Measurements from ENCODE around the gene UPK3A.
"Not testable (repeated sequence)": the region's sequence is repeated elsewhere in the genome, so short reads cannot be mapped to it uniquely, and the experiment has no call there.

The UPK3A gene

DNA sequence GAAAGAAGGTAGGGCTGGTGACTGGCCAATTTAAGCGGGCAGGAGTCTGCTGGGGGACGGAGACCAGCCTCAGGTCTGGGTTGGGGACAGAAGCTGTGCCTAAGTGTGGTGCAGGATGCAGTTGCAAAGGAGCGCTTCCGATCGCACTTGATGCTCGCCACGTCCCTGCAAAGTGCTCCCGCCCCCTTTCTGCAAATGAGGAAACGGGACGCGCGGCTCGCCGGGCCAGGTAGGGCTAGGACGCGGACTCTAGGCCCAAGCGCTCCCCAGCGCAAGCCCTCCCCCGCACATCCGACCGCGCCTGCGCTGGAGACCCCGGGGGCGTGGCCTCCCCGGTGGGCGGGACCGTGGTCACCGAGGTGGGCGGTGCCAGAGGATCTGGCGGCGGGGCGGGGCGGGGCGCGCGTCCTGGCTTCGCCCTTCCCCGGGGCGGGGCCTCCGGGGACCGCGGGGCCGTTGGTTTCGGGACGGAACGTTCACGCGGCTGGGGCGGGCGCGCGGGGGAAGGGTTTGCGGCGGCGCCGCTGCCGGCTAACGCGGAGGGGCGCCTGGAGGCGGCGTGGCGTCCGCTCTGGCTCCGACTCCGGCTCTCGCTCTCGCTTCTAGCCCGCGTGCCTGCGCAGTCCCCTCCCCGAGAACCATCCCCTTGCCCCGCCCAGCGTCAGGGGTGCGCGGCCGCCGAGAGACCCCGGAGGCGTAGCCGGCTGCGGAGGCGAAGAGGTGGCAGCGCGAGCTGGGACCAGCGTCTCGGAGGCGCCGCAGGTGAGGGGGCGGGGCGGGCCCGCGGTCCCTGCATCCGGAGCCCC lies 24.9 kb downstream of the UPK3A start, which contains the start of gene FAM118A:
TSS of gene FAM118A (plus strand) at position 513 of the 806 bp plus-strand sequence. CDS start 12,446 bp downstream, outside the sequence.
- peak; percentile 88 for DNase-seq (ENCODE audit: low spot score)

DNA sequence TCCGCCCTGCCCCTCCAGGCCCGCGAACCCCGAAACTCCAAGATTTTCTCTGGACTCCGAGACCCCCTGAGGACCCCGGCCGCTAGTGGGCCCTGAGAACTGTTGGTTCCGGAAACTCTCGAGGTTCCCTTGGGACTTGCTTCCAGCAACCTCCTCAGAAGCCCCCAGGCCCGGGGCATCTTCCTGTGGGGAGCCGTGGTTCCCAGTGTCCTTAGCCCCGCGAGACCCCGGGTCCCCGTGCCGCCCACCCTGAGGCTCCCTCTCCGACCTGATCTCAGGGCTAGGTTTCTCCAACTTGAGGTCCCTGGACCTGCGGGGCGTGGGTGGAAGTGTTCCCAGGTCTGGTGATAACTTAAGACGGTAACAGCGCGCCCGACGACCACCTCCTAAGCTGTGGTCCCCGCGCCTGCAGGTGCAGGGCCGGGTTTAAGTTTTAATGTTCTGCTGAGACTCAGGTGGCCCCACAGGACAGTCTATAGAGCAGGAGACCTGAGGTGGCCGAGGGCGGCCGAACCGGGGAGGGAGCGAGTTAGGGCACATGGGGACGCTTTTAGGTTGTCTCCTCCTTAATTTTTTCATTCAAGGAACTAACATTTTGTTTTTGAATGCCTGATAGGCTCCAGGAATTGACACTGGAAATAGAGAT lies 25.7 kb downstream of the UPK3A start:
- no peak for DNase-seq (ENCODE audit: low spot score)

DNA sequence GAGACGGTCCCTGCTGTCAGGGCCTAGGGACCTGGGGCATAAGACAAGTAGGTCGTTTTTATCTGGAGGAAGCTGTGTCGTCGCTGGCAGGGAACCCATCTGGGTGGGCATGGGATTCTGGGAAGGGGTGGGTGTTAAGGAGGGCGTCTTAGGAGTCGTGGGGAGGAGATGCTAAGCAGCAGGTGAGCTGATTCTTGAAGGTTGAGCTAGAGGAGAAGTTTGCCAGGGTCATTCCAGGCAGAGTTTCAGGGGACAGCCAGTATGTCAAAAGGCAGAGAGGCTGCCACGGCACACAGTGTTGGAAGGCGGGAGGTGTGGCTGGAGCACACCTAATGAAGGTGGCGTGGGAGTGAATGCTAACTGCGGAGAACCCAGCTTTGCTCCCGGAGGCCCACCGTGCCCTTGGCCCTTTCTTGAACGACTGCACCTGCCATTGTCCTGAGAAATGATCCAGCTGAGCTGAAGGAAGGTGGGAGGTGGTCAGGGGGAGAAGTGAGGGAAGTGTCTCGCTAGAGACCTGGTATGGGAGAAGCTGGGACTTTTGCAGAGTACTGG lies 26.3 kb downstream of the UPK3A start:
- no peak for DNase-seq (ENCODE audit: low spot score)

DNA sequence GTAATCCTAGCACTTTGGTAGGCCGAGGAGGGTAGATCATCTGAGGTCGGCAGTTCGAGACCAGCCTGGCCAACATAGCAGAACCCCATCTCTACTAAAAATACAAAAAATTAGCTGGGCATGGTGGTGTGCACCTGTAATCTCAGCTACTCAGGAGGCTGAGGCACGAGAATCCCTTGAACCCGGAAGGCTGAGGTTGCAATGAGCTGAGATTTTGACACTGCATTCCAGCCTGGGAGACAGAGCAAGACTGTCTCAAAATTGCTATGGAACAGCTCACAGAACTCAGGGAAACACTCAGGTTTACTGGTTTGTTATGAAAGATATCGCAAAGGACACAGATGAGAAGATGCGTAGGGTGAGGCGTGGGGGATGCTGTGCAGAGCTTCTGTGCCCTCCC lies 27.7 kb downstream of the UPK3A start:
- DNase-seq (ENCODE audit: low spot score) = no peak

DNA sequence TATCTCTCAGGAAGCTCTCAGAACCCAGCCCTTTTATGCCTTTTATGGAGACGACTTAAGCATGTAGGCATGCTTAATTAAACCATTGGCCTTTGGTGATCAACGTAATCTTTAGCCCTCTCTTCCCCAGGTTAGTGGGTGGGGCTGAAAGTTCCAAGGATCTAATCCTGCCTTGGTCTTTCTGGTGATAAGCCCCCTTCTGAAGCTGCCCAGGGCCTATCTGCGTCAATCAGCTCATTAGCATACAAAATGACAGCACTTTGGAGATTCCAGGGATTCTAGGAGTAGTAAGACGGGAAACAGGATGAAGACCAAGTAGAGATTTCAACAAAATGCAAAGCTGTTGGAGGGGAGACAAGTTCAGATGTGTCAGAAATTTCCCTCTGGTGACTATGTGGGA lies 28.1 kb downstream of the UPK3A start:
- no peak for DNase-seq (ENCODE audit: low spot score)

DNA sequence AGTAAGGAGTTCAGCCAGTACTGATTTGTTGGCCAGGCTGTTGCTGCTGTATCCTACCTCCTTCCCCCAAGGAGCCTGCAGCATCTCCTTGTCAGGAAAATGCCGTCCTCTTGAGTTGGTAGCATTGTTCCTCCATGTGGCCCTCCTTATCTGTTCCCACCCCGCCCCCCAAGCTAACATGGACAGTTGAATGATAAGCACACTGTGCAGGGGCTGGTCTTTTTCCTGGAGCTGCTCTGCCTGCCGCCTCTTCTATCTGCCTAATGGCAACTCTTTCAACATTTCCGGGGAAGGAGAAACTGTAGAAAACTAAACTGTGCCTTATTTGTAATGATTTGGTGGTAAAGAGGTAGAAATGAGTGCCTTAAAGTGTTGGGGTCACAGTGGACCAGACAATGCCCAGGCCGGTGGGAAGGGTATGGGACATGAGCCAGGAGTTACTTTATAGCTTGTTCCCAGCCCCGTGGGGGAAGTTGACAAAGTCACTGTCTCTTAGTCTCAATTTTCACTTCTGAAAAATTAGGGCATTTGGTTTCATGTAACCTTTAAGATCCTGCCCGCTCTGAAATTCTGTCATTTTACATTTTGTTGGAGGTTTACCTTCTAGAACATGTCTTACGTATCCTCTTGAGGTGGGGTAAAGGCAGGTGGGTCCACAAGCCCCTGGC lies 29.4 kb downstream of the UPK3A start:
- no peak for DNase-seq (ENCODE audit: low spot score)

DNA sequence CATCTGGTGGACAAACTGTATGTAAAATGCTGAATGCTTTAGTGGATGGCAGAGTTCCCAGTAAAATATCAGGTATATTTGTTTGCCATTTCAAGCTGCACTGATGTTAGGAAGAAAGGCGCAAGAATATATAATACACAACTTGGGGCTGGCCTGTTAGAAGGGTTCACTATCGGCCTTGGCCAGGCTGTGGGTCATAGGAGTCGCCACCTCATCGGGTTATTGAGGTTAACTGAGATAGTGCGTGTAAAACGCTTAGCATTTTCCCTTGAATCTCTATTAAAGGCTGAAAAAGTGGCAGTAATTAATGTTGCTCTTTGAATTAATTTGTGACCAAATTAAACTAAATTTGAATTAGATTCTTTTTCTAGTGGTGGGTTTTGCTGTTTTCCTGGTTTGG lies 30.0 kb downstream of the UPK3A start:
- no peak for DNase-seq (ENCODE audit: low spot score)

DNA sequence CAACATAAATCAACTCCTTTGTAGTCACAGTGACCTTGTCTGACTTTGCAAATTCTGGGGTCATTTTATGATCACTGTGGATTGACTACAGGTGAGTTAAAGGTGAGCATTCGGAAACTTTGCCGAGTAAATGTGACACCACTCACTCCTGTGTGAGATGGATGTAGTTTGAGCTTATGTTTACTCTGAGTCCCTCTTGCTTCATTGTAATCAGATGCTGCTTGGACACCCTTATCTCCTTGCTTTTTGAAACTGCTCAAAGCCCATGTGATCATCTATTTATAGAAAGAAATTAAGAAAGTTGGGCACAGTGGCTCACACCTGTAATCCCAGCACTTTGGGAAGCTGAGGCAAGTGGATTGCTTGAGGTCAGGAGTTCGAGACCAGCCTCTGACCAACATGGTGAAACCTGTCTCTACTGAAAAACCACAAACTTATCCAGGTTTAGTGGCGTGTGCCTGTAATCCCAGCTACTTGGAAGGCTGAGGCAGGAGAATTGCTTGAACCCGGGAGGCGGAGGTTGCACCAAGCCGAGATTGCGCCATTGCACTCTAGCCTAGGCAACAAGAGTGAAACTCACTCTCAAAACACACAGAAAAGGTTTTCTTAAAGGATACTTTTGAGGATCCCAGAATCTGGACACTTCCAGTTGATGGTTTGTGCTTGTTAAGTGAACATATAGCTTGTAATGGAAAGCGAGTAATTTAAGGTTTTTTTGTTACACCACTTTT lies 32.2 kb downstream of the UPK3A start:
- no peak for DNase-seq (ENCODE audit: low spot score)

DNA sequence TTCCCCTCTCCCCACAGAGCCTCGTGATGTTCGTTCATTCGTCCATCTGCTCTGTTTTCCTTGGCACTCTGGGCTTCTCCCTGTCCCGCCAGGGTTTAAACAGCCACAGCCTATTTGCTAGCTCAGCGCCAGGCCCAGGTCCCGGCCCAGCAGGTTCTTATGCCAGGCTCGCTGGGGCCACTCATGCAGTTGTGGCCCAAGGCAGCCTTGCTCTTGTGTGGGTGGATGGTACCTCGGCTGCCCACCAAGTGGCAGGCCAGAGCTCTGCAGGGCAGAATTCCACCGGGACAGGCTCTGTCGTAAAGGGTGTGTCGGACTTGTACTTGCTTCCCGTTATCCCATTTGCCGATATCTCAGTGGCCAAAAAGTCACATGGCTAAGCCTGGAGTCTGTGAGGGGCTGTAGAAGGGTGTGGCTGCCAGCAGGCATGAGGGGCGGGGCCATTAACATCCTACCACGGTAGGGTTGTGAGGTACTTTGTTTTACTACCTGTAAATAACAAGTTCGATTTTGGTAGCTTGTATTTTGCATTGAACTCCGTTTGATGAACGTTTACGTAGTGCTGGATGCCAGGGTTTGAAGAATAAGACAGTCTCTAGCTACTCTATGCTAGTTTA lies 32.9 kb downstream of the UPK3A start:
- no peak for DNase-seq (ENCODE audit: low spot score)

DNA sequence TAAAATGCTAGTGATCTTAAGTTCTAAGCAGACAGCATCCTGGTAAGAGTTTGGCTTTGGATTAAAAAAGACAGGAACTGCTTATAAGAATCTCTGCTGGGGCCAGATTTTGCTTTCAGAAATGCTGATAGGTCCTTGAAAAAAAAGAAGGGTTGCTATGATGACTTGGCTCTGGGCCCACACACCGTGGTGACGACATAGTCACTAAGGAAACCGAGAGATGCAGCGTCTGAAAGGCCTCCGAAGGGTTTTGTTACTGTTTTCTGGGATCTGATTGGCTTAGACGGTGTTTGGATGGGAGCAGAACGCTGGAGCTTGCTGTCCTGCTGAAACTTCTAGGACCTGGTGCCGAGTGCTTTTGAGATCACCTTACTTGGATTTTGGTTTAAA lies 33.4 kb downstream of the UPK3A start:
- peak; percentile 71 for DNase-seq (ENCODE audit: low spot score)

DNA sequence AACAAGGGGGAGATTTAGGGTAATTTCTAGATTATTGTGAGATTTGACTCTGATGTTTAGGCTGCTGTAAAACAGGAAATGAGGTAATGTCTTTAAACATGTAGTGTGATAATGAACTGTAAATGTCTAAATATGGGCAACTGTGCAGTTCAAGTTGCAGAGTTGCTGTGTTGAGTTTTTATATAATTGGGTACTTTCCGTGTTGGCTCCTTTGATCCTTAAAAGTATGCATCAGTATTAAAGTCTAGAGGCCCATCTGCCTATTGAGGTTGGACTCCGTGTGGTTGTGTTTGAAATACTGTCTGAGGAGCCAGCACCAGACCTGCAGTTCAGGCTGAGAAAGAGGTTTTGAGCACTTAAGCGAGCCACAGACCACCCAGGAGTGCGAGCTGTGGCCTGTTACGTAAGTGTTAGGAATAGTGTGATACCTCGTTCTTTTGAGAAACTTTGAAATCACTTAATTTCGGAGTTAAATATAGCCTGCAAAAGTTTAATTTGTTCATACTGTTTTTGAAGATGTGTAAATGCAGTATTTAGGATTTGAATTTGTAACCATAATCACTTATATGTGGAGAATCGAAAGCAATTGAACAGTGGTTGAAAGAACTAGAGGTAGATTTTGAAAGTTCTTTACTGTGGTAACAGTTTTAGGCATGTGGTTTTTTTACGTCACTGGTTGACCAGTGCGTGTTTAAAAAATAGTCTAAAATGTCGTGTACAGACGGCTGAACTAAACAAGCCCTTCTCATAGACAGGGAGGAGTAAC lies 34.0 kb downstream of the UPK3A start:
- DNase-seq (ENCODE audit: low spot score) = no peak

DNA sequence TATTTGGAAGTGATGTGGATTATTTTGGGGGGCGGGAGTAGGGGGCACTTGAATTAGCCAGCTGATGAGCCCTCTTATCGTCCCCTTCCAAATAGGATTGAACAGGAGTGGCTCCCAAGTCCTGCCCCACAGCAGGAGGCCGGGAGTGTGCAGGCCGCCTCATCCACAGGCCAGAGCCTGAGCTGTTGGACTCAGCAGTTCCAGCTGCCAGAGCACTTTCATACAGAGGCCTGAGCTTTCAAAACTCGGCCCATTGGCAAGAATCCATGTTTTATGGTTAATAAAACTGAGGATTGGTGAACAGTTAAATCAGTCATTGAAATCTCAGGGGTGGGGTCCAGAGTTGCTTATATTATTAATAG lies 34.6 kb downstream of the UPK3A start:
- DNase-seq (ENCODE audit: low spot score) = no peak

DNA sequence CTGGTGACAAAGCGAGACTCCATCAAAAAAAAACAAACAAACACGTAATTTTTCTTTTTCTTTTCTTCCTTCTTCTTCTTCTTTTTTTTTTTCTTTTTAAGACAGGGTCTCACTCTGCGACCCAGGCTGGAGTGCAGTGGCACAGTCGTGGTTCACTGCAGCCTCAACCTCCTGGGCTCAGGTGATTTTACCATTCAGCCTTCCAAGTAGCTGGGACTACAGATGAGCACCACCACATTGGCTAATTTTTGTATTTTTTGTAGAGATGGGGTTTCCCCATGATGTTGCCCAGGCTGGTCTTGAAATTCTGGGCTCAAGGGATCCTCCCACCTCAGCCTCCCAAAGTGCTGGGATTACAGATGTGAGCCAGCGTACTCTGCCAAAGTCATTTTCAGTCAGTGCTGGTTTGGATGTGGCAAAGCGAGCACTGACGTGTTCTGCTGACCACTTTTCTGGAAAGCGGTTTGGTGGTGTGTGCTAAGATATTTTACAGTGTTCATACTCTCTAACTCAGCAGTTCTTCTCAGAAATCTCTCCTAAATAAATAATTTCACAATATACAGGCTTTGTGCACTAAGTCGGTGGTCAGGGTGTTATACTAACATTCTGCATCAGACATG lies 35.7 kb downstream of the UPK3A start:
- no peak for DNase-seq (ENCODE audit: low spot score)

DNA sequence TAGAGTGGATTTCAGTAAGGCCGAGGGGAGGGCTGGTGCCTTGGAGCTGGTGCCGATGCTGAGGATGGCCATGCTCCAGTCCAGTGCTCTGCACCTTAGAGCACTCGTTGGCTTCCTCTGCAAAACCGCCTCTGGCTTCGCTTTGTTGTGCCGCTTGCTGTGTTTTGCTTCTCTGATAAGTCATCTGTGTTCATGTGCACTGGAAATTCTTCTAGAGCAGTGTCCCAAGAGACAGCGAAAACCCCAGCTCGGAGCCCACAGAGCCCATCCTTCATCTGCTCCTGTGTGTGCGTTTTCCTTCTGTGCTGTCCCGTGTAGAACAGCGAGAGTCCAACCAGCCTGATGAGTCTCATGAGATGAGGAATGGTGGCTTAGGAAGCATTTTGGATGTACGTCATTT lies 37.1 kb downstream of the UPK3A start:
- DNase-seq (ENCODE audit: low spot score) = no peak

DNA sequence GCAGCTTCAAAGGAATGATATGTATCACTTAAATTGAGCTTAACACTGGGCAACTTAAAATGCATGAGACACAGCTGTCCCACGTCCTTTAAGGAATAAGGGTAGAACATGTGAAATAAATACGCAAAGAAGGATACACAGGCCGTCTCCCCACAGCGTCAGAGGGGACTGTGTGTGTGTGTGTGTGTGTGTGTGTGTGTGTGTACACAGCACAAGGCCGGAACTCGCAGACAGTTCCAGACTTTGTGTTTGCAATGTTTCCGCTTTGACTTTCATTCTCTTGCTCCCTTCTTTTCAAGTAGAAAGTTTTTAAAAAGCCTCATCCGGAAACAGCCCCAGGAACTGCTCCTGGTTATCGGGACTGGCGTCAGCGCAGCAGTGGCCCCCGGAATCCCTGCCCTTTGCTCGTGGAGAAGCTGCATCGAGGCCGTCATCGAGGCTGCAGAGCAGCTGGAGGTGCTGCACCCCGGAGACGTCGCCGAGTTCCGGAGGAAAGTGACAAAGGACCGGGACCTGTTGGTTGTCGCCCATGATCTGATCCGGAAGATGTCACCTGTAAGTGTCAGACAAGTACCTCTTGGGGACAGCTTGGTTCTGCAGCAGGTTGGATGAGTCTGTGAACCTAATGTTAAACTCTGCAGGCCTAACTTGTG lies 38.2 kb downstream of the UPK3A start:
- DNase-seq (ENCODE audit: low spot score) = no peak

DNA sequence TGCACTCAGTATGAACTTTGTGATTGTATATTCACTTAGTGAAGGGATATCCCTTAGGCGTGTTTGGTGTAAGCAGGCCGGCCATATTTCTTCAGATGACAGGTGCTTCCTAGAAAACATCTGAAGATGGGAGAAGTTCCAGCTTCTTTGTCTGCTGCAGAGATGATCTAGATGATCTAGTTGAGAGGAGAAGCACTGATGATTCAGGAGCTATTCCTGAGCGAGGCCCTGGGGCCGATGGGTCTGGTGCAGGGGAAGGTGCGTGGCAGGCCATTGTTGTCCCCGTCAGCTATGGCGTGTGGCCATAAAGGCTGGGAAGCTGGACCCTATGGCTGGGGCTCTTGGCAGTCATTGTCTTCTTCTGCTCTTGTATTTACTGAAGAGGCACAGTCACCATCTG lies 38.9 kb downstream of the UPK3A start:
- no peak for DNase-seq (ENCODE audit: low spot score)

DNA sequence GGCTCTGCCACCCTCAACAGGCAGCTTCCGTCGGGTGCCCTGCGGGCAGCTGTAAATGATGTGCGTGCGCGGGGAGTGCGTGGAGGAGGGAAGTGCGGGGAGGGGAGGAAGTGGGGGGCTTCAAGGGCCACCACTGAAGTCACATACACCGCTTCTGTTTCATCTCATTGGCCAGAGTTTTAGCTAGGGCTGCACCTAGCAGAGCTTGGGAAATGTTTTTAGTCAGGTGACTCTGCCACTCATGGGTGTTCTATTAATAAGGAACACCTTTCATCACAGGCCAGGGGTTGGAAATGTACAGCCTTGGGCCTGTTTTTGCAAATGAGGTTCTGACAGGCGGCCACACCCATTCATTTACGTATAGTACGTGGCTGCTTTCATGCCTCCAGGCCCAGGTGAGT lies 39.6 kb downstream of the UPK3A start:
- no peak for DNase-seq (ENCODE audit: low spot score)

DNA sequence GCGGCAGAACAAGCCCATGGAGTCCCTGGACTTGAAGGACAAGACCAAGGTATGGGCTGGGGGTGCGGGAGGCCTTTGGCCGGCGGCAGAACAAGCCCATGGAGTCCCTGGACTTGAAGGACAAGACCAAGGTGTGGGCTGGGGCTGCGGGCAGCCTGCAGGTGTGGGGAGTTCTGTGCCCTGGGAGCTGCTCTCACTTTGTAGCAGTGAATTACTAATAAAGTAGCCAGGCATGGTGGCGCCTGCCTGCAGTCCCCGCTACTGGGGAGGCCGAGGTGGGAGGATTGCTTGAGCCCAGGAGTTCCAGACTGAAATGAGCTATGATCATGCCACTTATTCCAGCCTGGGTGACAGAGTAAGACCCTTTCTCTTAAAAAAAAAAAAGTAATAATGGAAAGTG lies 43.5 kb downstream of the UPK3A start:
- DNase-seq (ENCODE audit: low spot score) = not testable (repeated sequence)

DNA sequence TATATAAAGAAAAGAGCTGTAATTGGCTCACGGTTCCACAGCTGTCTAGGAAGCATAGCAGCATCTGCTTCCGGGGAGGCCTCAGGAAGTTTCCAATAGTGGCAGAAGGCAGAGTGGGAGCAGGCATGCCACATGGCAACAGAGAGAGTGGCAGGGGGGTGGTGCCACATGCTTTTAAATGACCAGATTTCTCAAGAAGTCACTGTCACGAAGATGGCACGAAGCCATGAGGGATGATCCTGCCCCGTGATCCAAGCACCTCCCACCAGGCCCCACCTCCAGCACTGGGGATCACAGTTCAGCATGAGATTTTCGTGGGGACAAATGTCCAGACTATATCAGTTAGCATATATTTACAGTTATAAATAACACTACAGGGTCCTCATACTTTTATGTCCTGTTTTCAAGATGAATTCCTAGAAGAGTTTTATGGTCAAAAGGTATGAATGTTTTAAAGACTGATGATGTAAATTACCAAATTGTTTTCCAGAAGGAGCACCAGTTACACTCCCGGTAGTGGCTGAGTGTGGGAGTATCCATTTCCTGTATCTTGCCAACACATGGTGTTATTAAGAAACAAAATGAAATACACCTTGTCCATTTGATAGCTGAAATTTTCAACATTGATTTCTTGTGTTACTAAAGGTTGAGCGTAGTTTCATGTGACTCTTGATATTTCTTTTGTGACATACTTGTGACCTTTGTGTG lies 44.2 kb downstream of the UPK3A start:
- no peak for DNase-seq (ENCODE audit: low spot score)
